Endodermal cell (in vitro differentiated cells): ENCODE data around the gene ANXA4. TPM values are rescaled to one million over a fixed set of nuclear protein-coding genes. Genes with fewer than 3 reads are reported as not detected.

Source experiments
- DNase-seq: peaks from one replicate; pipeline ENCODE4 v3.0.0-alpha.2; 2017
- H3K27ac ChIP-seq: 2 replicates; pipeline ENCODE4 v1.5.1; 2013; ENCODE audit warnings: mild to moderate bottlenecking, low read depth, low read length, moderate library complexity
- H3K27me3 ChIP-seq: 2 replicates; pipeline ENCODE4 v1.6.1; 2013; ENCODE audit warnings: mild to moderate bottlenecking, low read length, moderate library complexity; ENCODE audit not compliant: insufficient read depth, control insufficient read depth, poor library complexity, severe bottlenecking
- H3K36me3 ChIP-seq: 2 replicates; pipeline ENCODE4 v1.7.0; 2013; ENCODE audit warnings: mild to moderate bottlenecking, low read length, moderate library complexity; ENCODE audit not compliant: control insufficient read depth, insufficient read depth
- H3K4me1 ChIP-seq: one replicate; pipeline ENCODE4 v1.7.0; 2013; ENCODE audit warnings: low read length; ENCODE audit not compliant: control insufficient read depth, insufficient read depth
- H3K4me3 ChIP-seq: 2 replicates; pipeline ENCODE4 v1.5.1; 2013; ENCODE audit warnings: mild to moderate bottlenecking, low read length, moderate library complexity
- H3K9ac ChIP-seq: 2 replicates; pipeline ENCODE4 v1.6.1; 2013; ENCODE audit warnings: mild to moderate bottlenecking, low read length, moderate library complexity; ENCODE audit not compliant: poor library complexity, severe bottlenecking; ENCODE audit errors: extremely low read depth
- H3K9me3 ChIP-seq: 2 replicates; pipeline ENCODE4 v1.6.1; 2013; ENCODE audit warnings: mild to moderate bottlenecking, low read length, moderate library complexity; ENCODE audit not compliant: control insufficient read depth
- H3K27ac Mint-ChIP-seq: 2 replicates; pipeline ENCODE4 v1.8.0; 2020; ENCODE audit warnings: mixed read lengths
- H3K27me3 Mint-ChIP-seq: 2 replicates; pipeline ENCODE4 v1.8.0; 2021; ENCODE audit warnings: mild to moderate bottlenecking, mixed read lengths; ENCODE audit not compliant: insufficient read depth
- H3K36me3 Mint-ChIP-seq: 2 replicates; pipeline ENCODE4 v1.8.0; 2020; ENCODE audit warnings: low read depth, mixed read lengths
- H3K4me1 Mint-ChIP-seq: 2 replicates; pipeline ENCODE4 v1.8.0; 2020; ENCODE audit warnings: mixed read lengths
- H3K4me3 Mint-ChIP-seq: 2 replicates; pipeline ENCODE4 v1.8.0; 2020; ENCODE audit warnings: mild to moderate bottlenecking, moderate library complexity, mixed read lengths
- H3K9me3 Mint-ChIP-seq: 2 replicates; pipeline ENCODE4 v1.8.0; 2020; ENCODE audit warnings: mild to moderate bottlenecking, mixed read lengths
- WGBS, 2 experiments: methylation state at CpG; one replicate each; pipeline versions ENCODE4 v1.1.5 to v1.1.7; 2013; ENCODE audit warnings: missing lambda C conversion rate in 2 of 2, mixed read lengths in 1 of 2; ENCODE audit not compliant: insufficient coverage in 1 of 2, insufficient read length in 1 of 2; 5-methylcytosine and 5-hydroxymethylcytosine counted together
- total RNA-seq, 2 donors: library from RNA; stranded (reverse); fragmentation: NEBNext Ultra II Directional in 1 of 2; extraction: Animal tissue kit (Norgen Biotek cat#: 25700) in 1 of 2; gene quantifications; 2 replicates in 1 of 2; 3 replicates in 1 of 2; pipeline ENCODE4 v1.2.1, GENCODE V29; 2021
- TF ChIP-seq, protein P1 (sequence below): fragments of 200-600 bp; sonication (generic); conservative IDR thresholded peaks from 2 replicates; pipeline ENCODE4 v1.5.0; 2021; ENCODE audit warnings: antibody characterized with exemption, mild to moderate bottlenecking

Gene ANXA4
- total RNA-seq, 2 donors from 2014 or later: 18.0 to 21.4 TPM

DNA sequence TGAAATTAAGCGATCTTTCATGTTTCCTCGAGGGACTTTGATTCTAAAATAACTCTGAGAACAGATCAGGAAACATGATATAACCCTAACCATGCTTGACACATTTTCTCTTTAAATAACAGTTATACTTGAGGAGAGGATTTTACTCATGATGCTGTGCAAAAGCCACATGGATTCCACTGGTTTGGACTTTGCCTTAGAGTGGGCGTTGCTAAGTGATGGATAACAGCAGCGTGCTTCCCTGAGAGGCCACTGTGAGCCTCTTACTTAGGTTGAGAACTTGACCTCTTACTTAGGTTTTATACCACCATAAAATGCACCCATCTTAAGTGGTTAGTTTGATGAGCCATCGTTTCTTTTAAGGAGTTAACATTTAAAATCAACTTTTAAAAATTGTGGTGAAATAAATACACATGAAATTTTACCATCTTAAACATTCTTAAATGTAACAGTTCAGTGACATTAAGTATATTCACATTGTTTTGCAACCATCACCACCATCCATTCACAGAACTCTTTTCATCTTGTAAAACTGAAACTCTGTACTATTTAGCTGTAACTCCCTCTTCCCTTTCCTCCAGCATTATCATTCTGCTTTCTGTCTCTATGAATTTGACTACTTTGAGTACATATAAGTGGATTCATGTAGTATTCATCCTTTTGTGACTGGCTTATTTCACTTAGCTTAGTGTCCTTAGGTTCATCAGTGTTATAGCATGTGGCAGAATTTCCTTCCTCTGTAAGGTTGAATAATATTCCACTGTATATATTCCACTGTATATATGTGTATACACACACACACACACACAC lies 22.6 kb downstream of the ANXA4 start:
- no peaks in the 10 kb centered on the region for H3K27me3 Mint-ChIP-seq
- peaks cover 13% of the 10 kb centered on the region for H3K4me1 Mint-ChIP-seq
- no peak overlapping the region for H3K4me3 Mint-ChIP-seq
- Histone ChIP-seq H3K4me3 (no peak overlapping the region), H3K27me3 (no peaks in the 10 kb centered on the region), H3K36me3 (no peaks in the 10 kb centered on the region), H3K27ac (no peak overlapping the region), H3K9ac (no peak overlapping the region), H3K4me1 (peaks cover 10% of the 10 kb centered on the region), H3K9me3 (no peaks in the 10 kb centered on the region)
- H3K36me3 Mint-ChIP-seq: peaks cover 2% of the 10 kb centered on the region
- TF ChIP-seq, protein P1, sequence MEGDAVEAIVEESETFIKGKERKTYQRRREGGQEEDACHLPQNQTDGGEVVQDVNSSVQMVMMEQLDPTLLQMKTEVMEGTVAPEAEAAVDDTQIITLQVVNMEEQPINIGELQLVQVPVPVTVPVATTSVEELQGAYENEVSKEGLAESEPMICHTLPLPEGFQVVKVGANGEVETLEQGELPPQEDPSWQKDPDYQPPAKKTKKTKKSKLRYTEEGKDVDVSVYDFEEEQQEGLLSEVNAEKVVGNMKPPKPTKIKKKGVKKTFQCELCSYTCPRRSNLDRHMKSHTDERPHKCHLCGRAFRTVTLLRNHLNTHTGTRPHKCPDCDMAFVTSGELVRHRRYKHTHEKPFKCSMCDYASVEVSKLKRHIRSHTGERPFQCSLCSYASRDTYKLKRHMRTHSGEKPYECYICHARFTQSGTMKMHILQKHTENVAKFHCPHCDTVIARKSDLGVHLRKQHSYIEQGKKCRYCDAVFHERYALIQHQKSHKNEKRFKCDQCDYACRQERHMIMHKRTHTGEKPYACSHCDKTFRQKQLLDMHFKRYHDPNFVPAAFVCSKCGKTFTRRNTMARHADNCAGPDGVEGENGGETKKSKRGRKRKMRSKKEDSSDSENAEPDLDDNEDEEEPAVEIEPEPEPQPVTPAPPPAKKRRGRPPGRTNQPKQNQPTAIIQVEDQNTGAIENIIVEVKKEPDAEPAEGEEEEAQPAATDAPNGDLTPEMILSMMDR: no peak
- H3K9me3 Mint-ChIP-seq: no peaks in the 10 kb centered on the region
- WGBS, 2 experiments: 93 to 100% methylated on average over 1 to 5 of the region's 5 CpGs
- H3K27ac Mint-ChIP-seq: no peak overlapping the region
- DNase-seq: no peak

DNA sequence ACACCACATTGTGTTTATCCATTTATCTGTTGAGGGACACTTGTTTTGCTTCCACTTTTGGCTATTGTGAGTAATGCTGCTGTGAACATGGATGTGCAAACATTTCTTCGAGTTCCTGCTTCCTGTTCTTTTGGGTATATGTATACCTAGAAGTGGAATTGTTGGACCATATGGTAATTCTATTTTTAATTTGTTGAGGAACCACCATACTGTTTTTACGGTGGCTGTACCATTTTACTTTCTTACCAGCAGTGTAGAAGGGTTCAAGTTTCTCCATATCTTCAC lies 23.1 kb downstream of the ANXA4 start:
- Histone ChIP-seq H3K9ac (no peak overlapping the region), H3K4me1 (peaks cover 10% of the 10 kb centered on the region), H3K27ac (no peak overlapping the region), H3K36me3 (no peaks in the 10 kb centered on the region), H3K27me3 (no peaks in the 10 kb centered on the region), H3K9me3 (no peaks in the 10 kb centered on the region), H3K4me3 (no peak overlapping the region)
- Mint-ChIP-seq H3K27ac (no peak overlapping the region), H3K4me3 (no peak overlapping the region), H3K27me3 (no peaks in the 10 kb centered on the region), H3K4me1 (peaks cover 13% of the 10 kb centered on the region), H3K9me3 (no peaks in the 10 kb centered on the region), H3K36me3 (peaks cover under 1% of the 10 kb centered on the region)
- no peak for DNase-seq
- TF ChIP-seq, protein P1: no peak
- WGBS, 2 experiments: 96 to 100% methylated on average over 1 to 2 of the region's 2 CpGs

DNA sequence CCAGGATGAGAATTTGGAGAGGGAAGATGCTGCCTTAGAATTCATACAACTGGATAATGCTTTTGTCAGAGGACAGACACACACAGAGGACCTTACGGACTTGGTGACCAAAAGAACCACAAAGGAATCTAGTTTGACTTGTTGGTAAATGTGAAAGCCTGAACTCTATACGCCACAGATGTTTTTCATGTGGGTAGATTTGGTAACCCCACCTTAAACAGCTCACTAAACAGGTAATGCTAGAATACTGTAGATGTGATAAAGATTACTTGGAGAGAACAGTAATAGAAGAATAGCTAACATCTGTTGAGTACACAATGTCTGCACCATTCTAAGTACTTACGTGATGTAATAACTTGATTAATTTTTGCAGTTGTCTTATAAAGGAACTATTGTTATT lies 24.1 kb downstream of the ANXA4 start:
- no peaks in the 10 kb centered on the region for H3K27me3 ChIP-seq
- WGBS, 2 experiments: 86 to 99% methylated on average over 3 of the region's 3 CpGs
- Mint-ChIP-seq H3K27me3 (no peaks in the 10 kb centered on the region), H3K4me3 (no peak overlapping the region), H3K27ac (peak overlapping the region; percentile 17), H3K4me1 (peaks cover 13% of the 10 kb centered on the region), H3K9me3 (no peaks in the 10 kb centered on the region), H3K36me3 (no peaks in the 10 kb centered on the region)
- H3K4me3 ChIP-seq: no peak overlapping the region
- no peak overlapping the region for H3K27ac ChIP-seq
- no peaks in the 10 kb centered on the region for H3K36me3 ChIP-seq
- TF ChIP-seq, protein P1: no peak
- H3K9ac ChIP-seq: no peak overlapping the region
- H3K4me1 ChIP-seq: peaks cover 10% of the 10 kb centered on the region
- no peaks in the 10 kb centered on the region for H3K9me3 ChIP-seq
- DNase-seq: no peak
